Measurements from ENCODE around the gene IFT25. TPM values are rescaled to one million over a fixed set of nuclear protein-coding genes. Genes with fewer than 3 reads are reported as not detected.

Gene IFT25
- total and polyA plus RNA-seq, 2 of the 13 experiments (the other 11 are each of a cell fraction or from before 2014, with no cell fraction given): 19.7 to 48.0 TPM

DNA sequence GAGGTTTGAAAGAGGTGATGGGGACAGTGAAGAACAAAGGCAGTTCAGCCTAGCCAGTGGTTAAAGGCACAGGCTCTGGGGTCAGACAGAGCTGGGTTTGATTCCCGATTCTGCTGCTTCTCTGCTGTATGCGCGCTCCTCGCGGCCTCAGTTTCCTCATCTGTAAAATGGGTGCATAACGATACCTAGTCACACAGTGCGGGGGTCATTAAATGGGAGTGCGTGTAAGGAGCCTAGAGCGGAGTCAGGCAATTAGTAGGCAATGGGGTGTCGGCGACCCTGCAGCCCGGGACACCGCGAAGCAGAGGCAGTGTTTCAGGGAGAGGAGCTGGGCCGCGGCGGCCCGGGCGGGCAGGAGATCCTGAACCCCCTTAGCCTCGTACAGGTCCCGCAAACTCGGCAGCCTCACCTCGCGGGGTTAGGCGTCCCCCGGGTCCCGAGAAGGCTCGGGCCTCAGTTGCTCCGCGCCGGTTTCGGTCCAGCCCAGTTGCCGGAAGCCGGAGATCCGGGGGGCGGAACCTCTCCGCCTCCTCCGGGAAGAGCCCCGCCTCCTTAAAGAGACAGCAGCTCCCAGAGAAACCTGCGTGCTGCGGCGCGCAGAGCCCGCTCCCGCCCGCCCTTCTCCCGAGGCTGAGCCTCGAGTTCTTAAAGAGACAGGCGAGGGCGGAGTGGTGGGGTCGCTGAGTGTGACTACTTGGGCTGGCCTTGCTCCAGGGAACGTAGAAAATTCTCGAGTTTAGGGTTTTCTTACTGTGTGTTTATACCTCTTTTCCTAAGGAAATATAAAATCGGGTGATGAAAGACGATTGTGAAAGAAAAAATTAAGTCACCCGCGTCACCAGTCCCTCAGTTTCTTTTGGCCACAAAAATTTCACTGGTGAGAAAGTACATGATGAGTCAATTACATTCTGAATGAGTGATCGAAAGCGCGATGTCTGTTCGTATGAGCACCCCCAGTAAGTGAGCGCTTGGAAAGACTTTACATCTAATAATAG is 55.9 kb downstream of the IFT25 start, which contains the start of gene YIPF1 (continued):
- TF ChIP-seq MEF2D (CRISPR knock-in tag; IDR thresholded peaks at IDR 0.05) (peak; percentile 58; the same call in 1 of the 2 replicates), ATRX (CRISPR knock-in tag; IDR thresholded peaks at IDR 0.05; ENCODE audit: borderline replicate concordance) (no peak), RNF2 (conservative IDR thresholded peaks at IDR 0.05; ENCODE audit: low read depth) (no peak), SSRP1 (CRISPR knock-in tag; IDR thresholded peaks at IDR 0.05) (no peak), KMT2A (CRISPR knock-in tag; IDR thresholded peaks at IDR 0.05) (0 out of 2 replicates have a peak, but pooled peaks have one; percentile 69), CENPT (CRISPR knock-in tag; IDR thresholded peaks at IDR 0.05; ENCODE audit: low read depth) (no peak), PTBP1 (IDR thresholded peaks at IDR 0.05; ENCODE audit: low read depth, low read length, poor library complexity, severe bottlenecking) (no peak), ESRRA (CRISPR knock-in tag; IDR thresholded peaks at IDR 0.05; ENCODE audit: low read depth) (no peak), ZNF546 (CRISPR knock-in tag; conservative IDR thresholded peaks at IDR 0.05) (no peak), HNRNPK (IDR thresholded peaks at IDR 0.05; ENCODE audit: low read depth, low read length, poor library complexity, severe bottlenecking) (no peak), ZSCAN12 (CRISPR knock-in tag; IDR thresholded peaks at IDR 0.05) (no peak), ZNF773 (CRISPR knock-in tag; IDR thresholded peaks at IDR 0.05; ENCODE audit: borderline replicate concordance) (no peak), ZMYM4 (CRISPR knock-in tag; IDR thresholded peaks at IDR 0.05) (peak; percentile 68), RBFOX2 (IDR thresholded peaks at IDR 0.05; ENCODE audit: low read depth, low read length) (peak; percentile 74), ZNF34 (CRISPR knock-in tag; IDR thresholded peaks at IDR 0.05; ENCODE audit: borderline replicate concordance) (no peak), HNF4G (IDR thresholded peaks at IDR 0.05; ENCODE audit: borderline replicate concordance, low read depth, low read length) (no peak), HNF4G (CRISPR knock-in tag; IDR thresholded peaks at IDR 0.05; ENCODE audit: borderline replicate concordance, low read depth) (no peak)
- TF ChIP-seq, protein P1, sequence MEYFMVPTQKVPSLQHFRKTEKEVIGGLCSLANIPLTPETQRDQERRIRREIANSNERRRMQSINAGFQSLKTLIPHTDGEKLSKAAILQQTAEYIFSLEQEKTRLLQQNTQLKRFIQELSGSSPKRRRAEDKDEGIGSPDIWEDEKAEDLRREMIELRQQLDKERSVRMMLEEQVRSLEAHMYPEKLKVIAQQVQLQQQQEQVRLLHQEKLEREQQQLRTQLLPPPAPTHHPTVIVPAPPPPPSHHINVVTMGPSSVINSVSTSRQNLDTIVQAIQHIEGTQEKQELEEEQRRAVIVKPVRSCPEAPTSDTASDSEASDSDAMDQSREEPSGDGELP (IDR thresholded peaks at IDR 0.05; ENCODE audit: borderline replicate concordance, low read depth): peak; percentile 38; the same call in 1 of the 2 replicates
- TF ChIP-seq, protein P2, sequence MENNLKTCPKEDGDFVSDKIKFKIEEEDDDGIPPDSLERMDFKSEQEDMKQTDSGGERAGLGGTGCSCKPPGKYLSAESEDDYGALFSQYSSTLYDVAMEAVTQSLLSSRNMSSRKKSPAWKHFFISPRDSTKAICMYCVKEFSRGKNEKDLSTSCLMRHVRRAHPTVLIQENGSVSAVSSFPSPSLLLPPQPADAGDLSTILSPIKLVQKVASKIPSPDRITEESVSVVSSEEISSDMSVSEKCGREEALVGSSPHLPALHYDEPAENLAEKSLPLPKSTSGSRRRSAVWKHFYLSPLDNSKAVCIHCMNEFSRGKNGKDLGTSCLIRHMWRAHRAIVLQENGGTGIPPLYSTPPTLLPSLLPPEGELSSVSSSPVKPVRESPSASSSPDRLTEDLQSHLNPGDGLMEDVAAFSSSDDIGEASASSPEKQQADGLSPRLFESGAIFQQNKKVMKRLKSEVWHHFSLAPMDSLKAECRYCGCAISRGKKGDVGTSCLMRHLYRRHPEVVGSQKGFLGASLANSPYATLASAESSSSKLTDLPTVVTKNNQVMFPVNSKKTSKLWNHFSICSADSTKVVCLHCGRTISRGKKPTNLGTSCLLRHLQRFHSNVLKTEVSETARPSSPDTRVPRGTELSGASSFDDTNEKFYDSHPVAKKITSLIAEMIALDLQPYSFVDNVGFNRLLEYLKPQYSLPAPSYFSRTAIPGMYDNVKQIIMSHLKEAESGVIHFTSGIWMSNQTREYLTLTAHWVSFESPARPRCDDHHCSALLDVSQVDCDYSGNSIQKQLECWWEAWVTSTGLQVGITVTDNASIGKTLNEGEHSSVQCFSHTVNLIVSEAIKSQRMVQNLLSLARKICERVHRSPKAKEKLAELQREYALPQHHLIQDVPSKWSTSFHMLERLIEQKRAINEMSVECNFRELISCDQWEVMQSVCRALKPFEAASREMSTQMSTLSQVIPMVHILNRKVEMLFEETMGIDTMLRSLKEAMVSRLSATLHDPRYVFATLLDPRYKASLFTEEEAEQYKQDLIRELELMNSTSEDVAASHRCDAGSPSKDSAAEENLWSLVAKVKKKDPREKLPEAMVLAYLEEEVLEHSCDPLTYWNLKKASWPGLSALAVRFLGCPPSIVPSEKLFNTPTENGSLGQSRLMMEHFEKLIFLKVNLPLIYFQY (CRISPR knock-in tag; IDR thresholded peaks at IDR 0.05; ENCODE audit: borderline replicate concordance): peak; percentile 90; the same call in 1 of the 2 replicates
- TF ChIP-seq, protein P3, sequence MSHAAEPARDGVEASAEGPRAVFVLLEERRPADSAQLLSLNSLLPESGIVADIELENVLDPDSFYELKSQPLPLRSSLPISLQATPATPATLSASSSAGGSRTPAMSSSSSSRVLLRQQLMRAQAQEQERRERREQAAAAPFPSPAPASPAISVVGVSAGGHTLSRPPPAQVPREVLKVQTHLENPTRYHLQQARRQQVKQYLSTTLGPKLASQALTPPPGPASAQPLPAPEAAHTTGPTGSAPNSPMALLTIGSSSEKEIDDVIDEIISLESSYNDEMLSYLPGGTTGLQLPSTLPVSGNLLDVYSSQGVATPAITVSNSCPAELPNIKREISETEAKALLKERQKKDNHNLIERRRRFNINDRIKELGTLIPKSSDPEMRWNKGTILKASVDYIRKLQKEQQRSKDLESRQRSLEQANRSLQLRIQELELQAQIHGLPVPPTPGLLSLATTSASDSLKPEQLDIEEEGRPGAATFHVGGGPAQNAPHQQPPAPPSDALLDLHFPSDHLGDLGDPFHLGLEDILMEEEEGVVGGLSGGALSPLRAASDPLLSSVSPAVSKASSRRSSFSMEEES (CRISPR knock-in tag; IDR thresholded peaks at IDR 0.05): no peak

Data from HepG2 (cell line).